Natural killer cell (primary cell): Measurements from ENCODE around the gene NPC2. TPM values are rescaled to one million over a fixed set of nuclear protein-coding genes. Genes with fewer than 3 reads are reported as not detected.

ENCODE experiments used
- ATAC-seq, 3 donors: fragments of 150-1000 bp in 2 of 3; fragments of 200-7000 bp in 1 of 3; cut with Tn5 transposase; 1 replicate in 1 of 3; 2 replicates in 2 of 3; pipeline ENCODE4 v1.10.0; 2021; ENCODE audit warnings: mild to moderate bottlenecking in 2 of 3, moderate library complexity in 2 of 3
- DNase-seq, 2 donors: peaks; one replicate each; pipeline versions ENCODE4 v3.0.0 to v3.0.0-alpha.2; 2013 to 2021; ENCODE audit warnings: mixed read lengths in 1 of 2
- H3K27ac ChIP-seq: one replicate; pipeline ENCODE4 v1.5.1; 2013; ENCODE audit warnings: mild to moderate bottlenecking, low read length
- H3K27me3 ChIP-seq: one replicate; pipeline ENCODE4 v1.6.1; 2013; ENCODE audit warnings: low read length; ENCODE audit not compliant: control insufficient read depth, insufficient read depth
- H3K36me3 ChIP-seq: one replicate; pipeline ENCODE4 v1.6.1; 2013; ENCODE audit warnings: low read length; ENCODE audit not compliant: control insufficient read depth, insufficient read depth
- H3K4me1 ChIP-seq: one replicate; pipeline ENCODE4 v1.6.1; 2013; ENCODE audit warnings: low read length; ENCODE audit not compliant: control insufficient read depth, insufficient read depth
- H3K4me3 ChIP-seq: one replicate; pipeline ENCODE4 v1.5.1; 2013; ENCODE audit warnings: low read length
- H3K9me3 ChIP-seq: one replicate; pipeline ENCODE4 v1.6.1; 2013; ENCODE audit warnings: low read length; ENCODE audit not compliant: control insufficient read depth, insufficient read depth
- H3K27ac Mint-ChIP-seq, 2 donors: one replicate each; pipeline ENCODE4 v1.8.0; 2022; ENCODE audit warnings: mild to moderate bottlenecking in 2 of 2, mixed read lengths in 2 of 2, moderate library complexity in 1 of 2
- H3K27me3 Mint-ChIP-seq, 2 donors: one replicate each; pipeline ENCODE4 v1.8.0; 2022; ENCODE audit warnings: low read depth in 2 of 2, mixed read lengths in 2 of 2
- H3K36me3 Mint-ChIP-seq: one replicate; pipeline ENCODE4 v1.8.0; 2022; ENCODE audit warnings: mixed read lengths
- H3K4me1 Mint-ChIP-seq, 2 donors: one replicate each; pipeline ENCODE4 v1.8.0; 2022; ENCODE audit warnings: mixed read lengths in 2 of 2
- H3K4me3 Mint-ChIP-seq: one replicate; pipeline ENCODE4 v1.8.0; 2022; ENCODE audit warnings: mild to moderate bottlenecking, moderate library complexity, mixed read lengths
- H3K9me3 Mint-ChIP-seq, 2 donors: one replicate each; pipeline ENCODE4 v1.8.0; 2022; ENCODE audit warnings: mixed read lengths in 2 of 2
- CTCF ChIP-seq: fragments of 200-600 bp; IDR thresholded peaks from one replicate; pipeline ENCODE4 v1.8.0; 2022; ENCODE audit warnings: antibody characterized with exemption
- WGBS: methylation state at CpG from one replicate; pipeline ENCODE4 v1.1.7; 2013; ENCODE audit warnings: missing lambda C conversion rate; ENCODE audit not compliant: insufficient coverage; 5-methylcytosine and 5-hydroxymethylcytosine counted together
- intact Hi-C: fragments of 100-400 bp; cut with micrococcal nuclease; formaldehyde crosslinking; loops from one replicate; pipeline ENCODE4 v1.14.2; 2022
- total RNA-seq, 4 donors: library from RNA; stranded (reverse); fragments of 120-200 nt in 1 of 4; gene quantifications; one replicate each; pipeline versions ENCODE4 v1.2.3 to v1.2.4, GENCODE V29; 2013 to 2022

The NPC2 gene
- total RNA-seq, 3 donors from 2014 or later (not counting 1 experiment from before 2014, with no cell fraction given): 33.2 to 53.6 (median 33.5) TPM

DNA sequence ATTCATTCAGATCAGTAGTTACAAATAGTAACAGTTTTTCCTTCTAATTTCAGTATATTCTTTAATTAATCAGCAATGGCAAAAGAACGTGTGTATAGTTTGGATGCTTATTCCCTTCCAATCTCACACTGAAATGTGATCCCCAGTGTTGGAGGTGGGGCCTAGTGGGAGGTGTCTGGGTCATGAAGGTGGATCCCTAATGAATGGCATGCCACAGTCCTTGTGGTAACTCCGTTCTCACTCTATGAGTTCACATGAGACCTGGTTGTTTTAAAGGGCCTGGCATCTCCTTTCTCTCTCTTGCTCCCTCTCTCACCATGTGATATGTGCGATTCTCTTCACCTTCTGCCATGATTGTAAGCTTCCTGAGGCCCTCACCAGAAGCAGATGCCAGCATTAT lies 48.2 kb downstream of the NPC2 start:
- DNase-seq (no peak), ATAC-seq (no peak)
- Mint-ChIP-seq H3K36me3 (no peaks in the 10 kb centered on the region), H3K27me3 (peaks cover 18 to 31% of the 10 kb centered on the region in 2 donors), H3K4me1 (no peaks in the 10 kb centered on the region), H3K9me3 (no peaks in the 10 kb centered on the region), H3K27ac (no peak overlapping the region), H3K4me3 (no peak overlapping the region)
- H3K27me3 ChIP-seq: peaks cover 2% of the 10 kb centered on the region
- H3K4me1 ChIP-seq: no peaks in the 10 kb centered on the region
- H3K27ac ChIP-seq: no peak overlapping the region
- no peak for TF ChIP-seq CTCF
- no peak overlapping the region for H3K4me3 ChIP-seq
- WGBS: 74% methylated on average over 2 of the region's 3 CpGs
- no peaks in the 10 kb centered on the region for H3K9me3 ChIP-seq
- no peaks in the 10 kb centered on the region for H3K36me3 ChIP-seq
- intact Hi-C loops: no loop called here

- Histone ChIP-seq H3K27me3 (peaks cover 2% of the 10 kb centered on the region), H3K36me3 (no peaks in the 10 kb centered on the region), H3K27ac (no peak overlapping the region), H3K4me3 (no peak overlapping the region), H3K4me1 (no peaks in the 10 kb centered on the region), H3K9me3 (no peaks in the 10 kb centered on the region)
- ATAC-seq (no peak), DNase-seq (no peak)
- Mint-ChIP-seq H3K9me3 (no peaks in the 10 kb centered on the region), H3K27me3 (peaks cover 12 to 26% of the 10 kb centered on the region in 2 donors), H3K4me3 (no peak overlapping the region), H3K36me3 (no peaks in the 10 kb centered on the region), H3K27ac (no peak overlapping the region), H3K4me1 (no peaks in the 10 kb centered on the region)
- intact Hi-C loops: no loop called here
- TF ChIP-seq CTCF: no peak
These were observed 50.3 kb downstream of the NPC2 start for GRCh38 chr14:74442757-74443156.

GRCh38 chr14:74441113-74441512 lies 52.0 kb downstream of the NPC2 start:
- no peak overlapping the region for H3K4me3 Mint-ChIP-seq
- no peaks in the 10 kb centered on the region for H3K36me3 Mint-ChIP-seq
- H3K27me3 ChIP-seq: no peaks in the 10 kb centered on the region
- H3K4me1 ChIP-seq: no peaks in the 10 kb centered on the region
- intact Hi-C loops: no loop called here
- H3K4me1 Mint-ChIP-seq: no peaks in the 10 kb centered on the region
- H3K27ac ChIP-seq: no peak overlapping the region
- no peak for TF ChIP-seq CTCF
- H3K9me3 ChIP-seq: no peaks in the 10 kb centered on the region
- no peaks in the 10 kb centered on the region for H3K9me3 Mint-ChIP-seq
- peaks cover 21 to 35% of the 10 kb centered on the region in 2 donors for H3K27me3 Mint-ChIP-seq
- no peak overlapping the region for H3K4me3 ChIP-seq
- ATAC-seq: no peak
- no peak overlapping the region for H3K27ac Mint-ChIP-seq
- DNase-seq: no peak
- 95% methylated on average over 2 of the region's 3 CpGs for WGBS
- H3K36me3 ChIP-seq: no peaks in the 10 kb centered on the region

DNA sequence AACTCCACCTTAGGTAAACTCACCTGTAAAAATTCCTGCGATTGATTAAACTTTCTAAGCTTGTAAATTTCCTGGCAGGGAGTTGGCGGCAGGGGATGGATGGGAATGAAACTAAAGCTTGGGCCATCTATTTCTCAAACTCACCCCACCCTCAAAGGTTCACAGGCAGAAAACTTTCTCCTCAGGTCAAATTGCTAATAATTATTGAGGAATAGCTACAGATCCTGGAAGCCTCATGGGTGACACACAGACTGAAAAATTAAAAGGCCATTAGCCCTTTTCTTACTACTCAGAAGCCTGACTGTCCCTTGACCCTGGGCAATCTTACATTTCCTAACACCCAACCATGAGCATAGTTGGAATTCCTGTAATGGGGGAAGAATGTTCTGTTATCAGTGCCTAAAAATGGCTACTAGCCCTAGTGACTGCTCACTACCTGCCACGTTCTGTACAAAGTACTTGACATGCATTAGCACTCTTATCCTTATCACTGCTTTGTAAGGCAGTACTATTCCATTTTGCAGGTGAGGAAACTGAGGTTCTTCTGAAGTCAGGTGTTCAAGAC lies 54.7 kb downstream of the NPC2 start:
- Histone ChIP-seq H3K4me1 (no peaks in the 10 kb centered on the region), H3K27me3 (no peaks in the 10 kb centered on the region), H3K9me3 (no peaks in the 10 kb centered on the region), H3K27ac (no peak overlapping the region), H3K4me3 (no peak overlapping the region), H3K36me3 (no peaks in the 10 kb centered on the region)
- no peak for TF ChIP-seq CTCF
- Mint-ChIP-seq H3K9me3 (no peaks in the 10 kb centered on the region), H3K4me3 (no peak overlapping the region), H3K4me1 (no peaks in the 10 kb centered on the region), H3K27me3 (peaks cover 24 to 38% of the 10 kb centered on the region in 2 donors), H3K27ac (no peak overlapping the region), H3K36me3 (no peaks in the 10 kb centered on the region)
- 88% methylated on average over 1 of the region's 3 CpGs for WGBS
- DNase-seq: no peak
- no peak for ATAC-seq
- intact Hi-C loops: no loop called here
